HG03135 (cell line): ENCODE results near the gene ITPKB.
A peak's percentile ranks its signal among the peaks of the same experiment; 100 is the strongest.
"Not testable (repeated sequence)": the region's sequence is repeated elsewhere in the genome, so short reads cannot be mapped to it uniquely, and the experiment has no call there.

Source experiments
- ATAC-seq: cut with Tn5 transposase; IDR thresholded peaks from one replicate; pipeline ENCODE4 v1.9.1; 2021; ENCODE audit warnings: mild to moderate bottlenecking, moderate library complexity; ENCODE audit not compliant: unreplicated experiment

Gene ITPKB

DNA sequence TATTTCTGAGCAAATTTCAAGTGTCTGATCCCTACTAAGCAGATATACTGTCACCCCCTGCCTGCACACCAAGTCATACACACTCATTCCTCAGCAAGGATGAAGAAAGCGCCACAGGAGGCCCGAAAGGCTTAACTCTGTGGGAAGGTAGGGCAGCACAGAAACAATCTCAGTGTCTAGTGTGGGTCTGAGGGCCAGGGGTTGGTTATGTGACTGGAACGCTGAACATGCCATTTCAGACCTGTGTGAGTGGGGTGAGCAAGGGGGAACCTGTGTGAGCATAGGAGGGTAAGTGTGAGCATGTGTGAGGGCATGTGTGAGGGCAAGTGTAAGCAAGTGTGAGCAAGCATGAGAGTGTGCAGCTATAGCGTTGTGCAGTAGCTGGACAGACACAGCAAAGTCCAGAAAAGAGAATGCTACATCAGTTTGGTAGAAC is 6.2 kb downstream of the ITPKB start:
- ATAC-seq, result no peak

DNA sequence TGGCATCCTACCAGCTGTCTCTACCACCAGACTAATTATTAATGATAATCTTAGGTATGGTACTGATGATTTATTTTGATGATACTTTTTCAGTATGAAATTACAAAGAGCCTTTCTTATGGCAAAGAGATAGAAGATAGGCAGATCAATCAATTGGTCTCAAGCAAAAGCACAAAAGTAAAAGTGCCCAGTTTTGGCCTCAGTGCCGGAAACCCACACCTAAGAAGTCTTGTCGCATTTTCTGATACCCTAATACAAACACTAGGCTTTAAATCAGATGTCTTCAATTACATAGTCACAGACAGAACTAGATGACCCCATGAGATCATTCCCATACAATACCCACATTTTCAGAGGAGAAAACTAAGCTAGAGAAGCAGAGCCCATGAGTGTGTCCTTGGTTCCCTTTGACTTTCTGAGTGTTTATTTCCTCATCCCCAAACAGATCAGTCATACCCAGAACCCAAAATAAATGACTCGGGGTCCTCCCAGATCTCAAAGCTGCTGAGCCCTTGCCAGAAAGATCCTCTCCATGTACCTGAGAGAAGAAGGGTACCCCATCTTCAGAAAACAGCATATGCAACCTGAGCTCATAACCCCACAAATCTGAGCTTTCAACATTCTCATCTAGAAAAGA is 7.7 kb downstream of the ITPKB start:
- ATAC-seq, result no peak

DNA sequence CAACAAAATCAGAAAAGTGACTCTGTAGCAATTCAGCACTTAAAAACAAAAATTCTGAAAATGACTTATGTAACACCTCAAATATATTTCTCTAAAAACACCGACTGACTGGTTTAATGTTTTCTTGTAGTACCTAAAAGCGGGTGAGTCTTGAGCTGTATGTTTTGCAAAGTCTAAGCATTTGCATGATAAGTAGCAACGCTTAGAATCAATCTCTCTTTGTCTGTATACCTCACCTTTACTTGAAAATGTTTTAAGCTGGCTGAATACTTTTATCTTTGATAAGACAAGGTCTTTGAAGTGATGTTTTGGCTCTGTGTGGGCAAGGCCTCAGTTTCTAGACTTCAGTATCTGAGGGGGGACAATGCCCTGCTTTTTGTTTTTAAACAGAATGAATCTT is 8.2 kb downstream of the ITPKB start:
- ATAC-seq, result no peak

GRCh38 chr1:226730071-226730470 is 9.0 kb downstream of the ITPKB start:
- no peak for ATAC-seq

DNA sequence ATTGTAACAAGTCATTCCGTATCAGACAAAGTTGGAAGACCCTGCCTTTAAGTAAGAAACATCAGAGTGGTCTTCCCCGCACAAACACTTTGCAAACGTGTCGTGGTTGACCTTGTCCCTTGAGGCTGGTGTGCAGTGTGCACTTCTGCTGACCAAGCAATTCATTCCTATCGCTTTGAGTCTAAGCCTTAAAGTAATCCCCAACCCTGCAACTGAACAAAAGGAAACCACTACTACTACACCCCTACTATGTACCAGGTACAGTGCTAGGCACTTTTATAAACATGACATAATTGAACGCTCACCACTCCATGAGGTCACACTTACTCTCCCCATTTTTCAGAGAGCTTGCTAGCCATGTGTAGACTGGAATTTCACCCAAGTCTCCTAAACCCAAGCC is 10.6 kb downstream of the ITPKB start:
- no peak for ATAC-seq

DNA sequence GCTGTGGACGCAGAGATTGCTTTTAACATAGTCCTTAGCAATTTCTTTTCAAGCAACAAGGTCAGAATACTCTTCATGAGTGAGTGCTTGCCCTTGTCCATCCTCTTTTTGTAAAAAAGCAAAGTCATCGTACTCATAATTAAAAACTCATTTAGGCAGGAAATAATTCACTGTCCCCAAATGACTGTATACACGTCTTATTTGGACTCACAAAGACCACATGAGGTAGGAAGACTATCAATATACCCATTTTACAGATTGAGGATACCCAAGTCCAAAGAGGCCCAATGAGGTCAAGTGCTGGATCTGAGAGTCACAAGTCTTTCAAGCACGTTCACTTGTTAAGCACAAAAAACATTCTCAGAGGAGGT is 13.2 kb downstream of the ITPKB start:
- ATAC-seq, result no peak

DNA sequence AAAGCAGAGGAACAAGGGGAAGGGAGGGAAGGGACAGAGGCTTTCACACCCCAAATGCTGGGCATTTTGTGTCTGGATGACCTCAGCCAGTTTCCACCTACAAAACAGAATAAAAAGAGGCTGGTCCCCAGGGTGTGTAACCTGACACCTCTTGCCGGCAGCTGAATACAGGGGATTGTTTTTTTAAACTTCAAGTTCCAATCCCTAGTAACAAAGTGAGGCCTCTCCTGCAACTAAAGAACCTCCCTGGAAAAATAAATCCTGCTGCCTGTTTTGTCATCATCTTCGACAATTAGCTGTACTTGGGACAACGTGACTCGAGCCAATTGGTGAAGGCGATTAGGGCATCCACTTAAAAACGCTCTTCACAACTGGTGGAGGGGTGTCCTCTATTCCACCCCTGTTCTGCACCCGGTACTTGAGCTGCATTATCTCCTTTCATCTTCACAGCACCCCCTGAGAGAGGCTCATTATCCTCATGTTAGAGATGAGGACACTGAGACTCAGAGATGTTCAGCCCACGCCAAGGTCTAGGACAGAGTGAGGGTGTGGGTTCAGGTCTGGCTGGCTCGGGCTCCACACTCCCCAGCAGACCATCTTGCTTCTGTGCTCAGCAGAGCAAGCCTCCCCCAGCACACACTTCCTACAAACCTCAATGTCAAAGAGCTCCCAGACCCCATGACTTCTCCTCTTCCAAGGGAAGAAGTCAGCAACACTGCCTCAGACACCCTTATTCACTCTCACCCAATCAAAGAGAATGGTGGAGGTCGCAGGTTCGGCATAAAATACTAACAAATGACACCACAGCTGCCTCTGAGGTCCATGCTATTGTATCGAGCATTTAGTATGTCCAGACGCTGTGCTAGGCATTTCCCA is 15.2 kb downstream of the ITPKB start:
- ATAC-seq, result no peak

GRCh38 chr1:226722901-226723656 is 16.0 kb downstream of the ITPKB start:
- no peak for ATAC-seq

DNA sequence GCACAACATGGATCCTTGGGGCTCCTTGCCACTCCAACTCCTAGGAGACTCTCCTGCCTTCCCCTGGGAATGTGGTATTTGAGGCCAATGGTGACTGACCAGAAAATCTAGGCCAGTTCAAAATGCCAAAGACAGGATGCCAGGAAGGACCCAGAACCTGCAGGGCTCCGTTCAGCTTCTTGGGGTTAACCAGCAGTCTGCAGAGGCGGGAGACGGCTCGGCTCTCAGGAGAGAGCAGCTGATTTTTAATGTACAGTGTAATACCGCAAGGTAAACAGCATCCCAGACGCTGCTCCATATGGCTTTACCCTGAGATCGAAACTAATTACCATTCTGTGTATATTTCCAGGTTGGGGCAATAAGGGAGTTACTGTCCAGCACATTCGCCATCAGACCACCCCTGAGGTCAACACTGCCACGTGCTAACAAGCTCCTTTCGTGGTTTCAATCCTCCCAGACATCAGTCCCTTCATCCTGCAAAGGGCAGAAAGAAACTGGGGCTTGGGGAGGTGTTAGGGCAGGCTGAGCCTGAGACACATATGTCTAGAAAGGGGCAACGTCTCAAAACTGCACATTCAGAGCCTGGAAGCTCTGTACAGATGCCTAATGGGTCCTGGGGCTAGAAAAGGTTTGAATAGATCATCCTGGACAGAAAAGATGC is 16.7 kb downstream of the ITPKB start:
- no peak for ATAC-seq

DNA sequence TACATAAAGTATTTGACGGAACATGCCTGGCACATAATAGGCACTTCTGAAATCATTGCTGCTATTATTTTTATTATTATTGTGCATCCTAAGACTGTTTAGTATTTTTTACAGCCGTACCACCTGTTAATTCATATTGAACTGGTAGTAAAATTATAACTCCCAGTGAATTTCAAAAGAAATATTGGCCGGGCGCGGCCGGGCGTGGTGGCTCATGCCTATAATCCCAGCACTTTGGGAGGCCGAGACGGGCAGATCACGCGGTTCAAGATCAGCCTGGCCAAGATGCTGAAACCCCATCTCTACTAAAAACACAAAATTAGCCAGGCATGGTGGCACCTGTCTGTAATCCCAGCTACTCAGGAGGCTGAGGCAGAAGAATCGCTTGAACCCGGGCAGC is 18.5 kb downstream of the ITPKB start:
- not testable (repeated sequence) for ATAC-seq

GRCh38 chr1:226719596-226720387 is 19.3 kb downstream of the ITPKB start:
- ATAC-seq, result no peak

GRCh38 chr1:226717256-226717909 is 21.7 kb downstream of the ITPKB start:
- ATAC-seq, result no peak

- ATAC-seq, result no peak
Observed at GRCh38 chr1:226716577-226716976, 22.5 kb downstream of the ITPKB start.

DNA sequence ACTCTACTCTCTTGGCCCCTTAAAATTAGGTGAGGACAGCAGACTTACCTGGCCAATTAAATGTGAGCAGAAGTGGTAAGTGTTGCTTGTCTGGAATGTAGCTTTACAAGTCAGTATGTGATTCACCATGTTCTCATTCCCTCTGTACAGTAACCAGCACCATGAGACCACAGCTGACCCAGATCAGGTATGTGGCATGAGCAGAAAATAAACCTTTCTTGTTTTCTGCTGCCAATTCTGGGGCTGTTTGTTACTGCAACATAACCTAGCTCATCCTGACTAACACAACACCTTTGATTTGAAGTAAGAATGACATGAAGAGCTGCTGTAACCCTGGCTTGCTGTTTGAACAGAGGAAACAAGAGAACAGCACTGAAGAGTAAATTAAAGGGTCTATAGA is 24.9 kb downstream of the ITPKB start:
- no peak for ATAC-seq

DNA sequence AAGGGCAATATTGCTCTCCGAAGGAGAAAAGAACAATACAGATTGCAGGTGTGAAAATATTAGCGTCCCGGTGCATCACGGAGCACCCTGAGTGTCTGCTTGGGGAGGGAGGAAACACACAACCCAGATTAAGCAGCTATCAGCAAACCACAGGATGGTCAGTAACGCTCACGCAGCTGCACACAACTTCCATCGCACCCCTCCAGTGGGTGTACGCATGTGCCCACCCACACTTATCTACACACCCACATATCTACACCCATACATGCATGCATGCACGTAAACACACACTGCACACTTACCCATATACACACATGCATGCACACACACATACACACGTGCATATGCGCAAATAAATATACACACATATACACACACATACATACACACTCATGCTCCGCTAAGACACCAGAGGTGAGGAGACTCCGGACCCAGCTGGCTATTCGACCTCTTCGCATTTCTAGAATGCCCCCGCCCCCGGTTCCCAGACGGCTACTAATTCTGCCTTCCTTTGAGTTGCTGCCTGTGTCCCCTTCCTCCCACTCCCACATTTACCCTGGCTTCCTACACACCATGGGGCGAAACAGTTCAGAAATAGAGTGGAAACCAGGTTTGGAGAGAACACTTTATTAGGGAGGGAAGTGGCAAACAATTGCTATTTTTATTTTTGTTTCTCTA is 26.2 kb downstream of the ITPKB start:
- ATAC-seq, result peak; percentile 14

GRCh38 chr1:226711976-226712741 is 26.9 kb downstream of the ITPKB start:
- peak; percentile 80 for ATAC-seq

- no peak for ATAC-seq
Observed at GRCh38 chr1:226710501-226710900, 28.6 kb downstream of the ITPKB start.

DNA sequence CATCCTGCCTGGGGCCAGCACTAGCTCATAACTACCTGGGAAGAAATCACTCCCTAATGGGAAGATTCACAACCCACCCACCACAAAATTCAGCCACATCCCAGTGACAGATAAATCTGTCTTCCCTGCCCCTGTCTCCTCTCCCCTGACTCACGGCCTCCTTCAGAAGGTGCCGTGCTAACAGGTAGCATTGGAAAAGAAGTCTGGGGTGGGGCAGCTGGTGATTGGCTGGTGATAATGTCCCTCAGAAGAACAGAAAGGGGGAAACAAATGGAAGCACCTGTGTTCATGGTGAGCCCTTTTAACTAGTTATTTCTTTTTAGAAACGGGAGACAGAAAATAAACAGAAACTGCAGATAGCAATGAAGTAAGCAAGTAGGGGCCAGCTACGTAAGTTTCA is 29.1 kb downstream of the ITPKB start:
- no peak for ATAC-seq

- no peak for ATAC-seq
Observed at GRCh38 chr1:226708967-226709396, 30.1 kb downstream of the ITPKB start.
